ENCODE data around the gene HASPIN.

- TF ChIP-seq MAFK (IDR thresholded peaks at IDR 0.05; ENCODE audit: low read depth, low read length) (no peak), POLR2AphosphoS5 (IDR thresholded peaks at IDR 0.05; ENCODE audit: low read depth, low read length) (no peak)
These were observed 15.9 kb downstream of the HASPIN start for GRCh38 chr17:3739422-3740124.

Data from H1 (cell line).